ENCODE results near the gene AQR. TPM values are rescaled to one million over a fixed set of nuclear protein-coding genes. Genes with fewer than 3 reads are reported as not detected.

The AQR gene
- total RNA-seq, 1 donor from 2014 or later: 32.4 TPM

DNA sequence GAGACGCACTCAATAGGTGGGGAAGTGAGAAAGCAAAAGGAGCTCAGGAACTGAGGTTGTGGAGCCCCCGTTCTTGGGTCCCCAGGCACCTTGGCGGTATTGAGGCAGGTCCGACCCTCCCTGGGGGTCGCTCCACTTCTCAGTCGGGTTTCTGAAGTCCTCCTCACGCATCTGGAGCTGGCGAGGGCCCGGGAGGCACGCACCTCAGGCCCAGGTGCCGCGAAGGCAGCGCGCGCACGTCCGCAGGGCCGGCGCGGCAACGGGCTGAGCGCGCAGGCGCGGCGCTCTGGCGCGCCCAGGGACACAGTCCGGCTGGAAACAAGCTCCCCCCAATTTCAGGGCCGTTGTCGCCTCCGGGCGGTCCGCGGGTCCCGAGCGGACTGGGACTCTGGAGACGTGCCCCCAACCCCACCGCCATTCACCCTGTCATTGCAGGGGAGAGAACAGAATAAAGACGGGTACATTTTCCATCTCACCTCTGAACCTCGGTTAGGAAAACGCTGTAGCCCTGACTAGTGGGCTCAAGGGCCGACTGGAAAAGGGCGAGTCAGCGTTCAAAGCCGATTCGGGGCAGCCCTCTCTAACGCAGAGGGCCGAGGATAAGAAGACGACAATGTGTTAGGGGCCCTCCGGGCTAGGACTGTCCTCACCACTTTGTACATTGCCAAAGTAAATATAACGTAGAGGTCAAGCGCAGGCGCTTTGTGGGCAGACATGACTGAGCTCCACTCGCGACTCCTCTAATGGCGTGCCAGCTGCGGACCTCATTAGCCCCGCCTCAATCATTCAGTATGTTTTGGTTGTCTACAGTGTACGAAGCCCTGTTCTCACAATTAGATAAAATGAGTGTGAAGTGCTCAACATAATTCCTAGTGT is 18.7 kb upstream of the AQR start, which contains the start of gene ZNF770:
TSS of gene ZNF770 (minus strand) at position 261 of the 876 bp plus-strand sequence. CDS start 4,853 bp downstream, outside the sequence.
- ATAC-seq (peak; percentile 98 to 99), DNase-seq (peak; percentile 86)
- Histone ChIP-seq H3K27me3 (ENCODE audit: low read depth) (peaks cover 4% of the 10 kb centered on the region), H3K9me3 (no peaks in the 10 kb centered on the region), H3K4me3 (peak within 1 kb of the TSS; percentile 98), H3K4me1 (peaks cover 35% of the 10 kb centered on the region), H3K27ac (peak within 1 kb of the TSS; percentile 99), H3K36me3 (peaks cover 10% of the 10 kb centered on the region)
- TF ChIP-seq, protein P1, sequence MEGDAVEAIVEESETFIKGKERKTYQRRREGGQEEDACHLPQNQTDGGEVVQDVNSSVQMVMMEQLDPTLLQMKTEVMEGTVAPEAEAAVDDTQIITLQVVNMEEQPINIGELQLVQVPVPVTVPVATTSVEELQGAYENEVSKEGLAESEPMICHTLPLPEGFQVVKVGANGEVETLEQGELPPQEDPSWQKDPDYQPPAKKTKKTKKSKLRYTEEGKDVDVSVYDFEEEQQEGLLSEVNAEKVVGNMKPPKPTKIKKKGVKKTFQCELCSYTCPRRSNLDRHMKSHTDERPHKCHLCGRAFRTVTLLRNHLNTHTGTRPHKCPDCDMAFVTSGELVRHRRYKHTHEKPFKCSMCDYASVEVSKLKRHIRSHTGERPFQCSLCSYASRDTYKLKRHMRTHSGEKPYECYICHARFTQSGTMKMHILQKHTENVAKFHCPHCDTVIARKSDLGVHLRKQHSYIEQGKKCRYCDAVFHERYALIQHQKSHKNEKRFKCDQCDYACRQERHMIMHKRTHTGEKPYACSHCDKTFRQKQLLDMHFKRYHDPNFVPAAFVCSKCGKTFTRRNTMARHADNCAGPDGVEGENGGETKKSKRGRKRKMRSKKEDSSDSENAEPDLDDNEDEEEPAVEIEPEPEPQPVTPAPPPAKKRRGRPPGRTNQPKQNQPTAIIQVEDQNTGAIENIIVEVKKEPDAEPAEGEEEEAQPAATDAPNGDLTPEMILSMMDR (IDR thresholded peaks at IDR 0.05): no peak
- intact Hi-C loops (cut with DNase I): no loop called here

DNA sequence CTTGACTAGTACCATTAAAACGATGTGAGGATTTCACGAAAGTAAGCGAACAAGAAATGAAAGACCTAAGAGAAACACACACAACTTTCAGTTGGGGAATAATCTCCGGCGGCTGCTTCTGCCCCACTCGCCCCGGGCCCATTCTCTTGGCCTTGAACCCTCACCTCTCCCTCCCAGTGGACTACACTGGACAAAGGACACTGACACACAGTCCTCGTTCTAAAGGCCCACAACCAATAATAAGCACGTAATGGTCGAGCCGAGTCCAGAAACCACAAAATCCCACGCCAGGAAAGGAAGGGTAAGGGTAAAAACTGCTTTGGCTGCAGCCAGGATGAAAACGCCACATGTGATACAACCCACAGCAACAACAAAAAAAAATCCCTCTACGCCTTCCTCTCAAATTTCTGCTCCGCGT is 18.1 kb upstream of the AQR start:
- ATAC-seq: peak; percentile 1 to 5
- DNase-seq: no peak
- peaks cover 35% of the 10 kb centered on the region for H3K4me1 ChIP-seq
- peak overlapping the region; percentile 98 for H3K4me3 ChIP-seq
- intact Hi-C loops (cut with DNase I): no loop called here
- peaks cover 16% of the 10 kb centered on the region for H3K36me3 ChIP-seq
- H3K27ac ChIP-seq: peak overlapping the region; percentile 99
- H3K9me3 ChIP-seq: no peaks in the 10 kb centered on the region
- no peaks in the 10 kb centered on the region for H3K27me3 ChIP-seq (ENCODE audit: low read depth)
- TF ChIP-seq, protein P1 (IDR thresholded peaks at IDR 0.05): no peak

DNA sequence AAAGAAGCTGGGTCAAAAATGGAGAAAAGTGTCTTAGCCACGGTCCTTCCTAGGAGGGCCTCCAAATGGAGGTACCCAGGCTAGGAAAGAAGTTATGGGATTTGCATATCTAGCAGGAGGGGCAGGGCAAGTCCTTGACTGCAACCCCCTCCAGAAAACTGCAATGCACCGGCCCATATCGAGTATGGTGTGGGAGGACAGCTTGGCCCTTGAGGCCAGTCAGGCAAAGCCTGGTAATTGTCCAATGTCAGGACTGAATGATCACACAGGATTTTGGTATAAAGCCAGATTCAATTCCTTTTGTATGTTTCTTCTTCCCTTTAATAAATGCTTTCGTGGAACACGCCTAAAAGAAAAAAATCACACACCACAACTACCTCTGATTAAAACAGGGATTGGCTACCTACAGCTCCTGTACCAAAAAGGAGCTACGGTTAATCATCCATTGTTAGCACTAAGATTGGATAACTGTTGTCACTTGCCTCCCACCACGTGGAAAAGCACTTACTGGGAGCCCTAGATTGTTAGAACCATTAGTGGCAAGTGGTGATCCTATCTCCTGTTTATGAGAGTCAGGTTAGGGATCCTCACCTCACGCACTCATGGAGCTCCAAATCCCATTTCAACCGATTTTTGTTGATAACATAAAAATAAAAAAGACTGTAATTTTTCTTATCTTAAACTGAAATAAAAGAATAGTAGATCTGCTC is 17.4 kb upstream of the AQR start:
- H3K9me3 ChIP-seq: no peaks in the 10 kb centered on the region
- peak overlapping the region; percentile 99 for H3K27ac ChIP-seq
- intact Hi-C loops (cut with DNase I): no loop called here
- H3K4me1 ChIP-seq: peaks cover 35% of the 10 kb centered on the region
- no peak for DNase-seq
- no peaks in the 10 kb centered on the region for H3K27me3 ChIP-seq (ENCODE audit: low read depth)
- peaks cover 23% of the 10 kb centered on the region for H3K36me3 ChIP-seq
- peak overlapping the region; percentile 98 for H3K4me3 ChIP-seq
- TF ChIP-seq, protein P1 (IDR thresholded peaks at IDR 0.05): no peak
- ATAC-seq: no peak

DNA sequence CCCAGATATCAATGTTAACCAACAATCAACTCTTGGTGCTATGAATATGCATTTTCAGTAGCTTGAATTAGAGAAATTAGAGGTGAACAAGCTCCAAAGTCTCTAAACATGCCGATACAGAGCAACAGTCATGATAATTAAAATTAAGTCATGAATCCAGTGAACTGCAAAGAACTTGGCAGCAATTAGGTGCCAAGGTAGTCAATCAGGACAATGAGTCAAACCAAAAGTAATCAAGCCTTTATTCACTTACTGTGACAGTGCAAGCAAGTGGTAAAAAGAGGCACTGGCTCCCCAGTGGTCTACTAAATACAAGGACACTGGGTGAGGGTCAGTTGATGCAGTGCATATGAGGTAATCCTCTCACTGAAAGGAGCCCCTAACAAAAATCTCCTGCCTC is 16.8 kb upstream of the AQR start:
- TF ChIP-seq, protein P1 (IDR thresholded peaks at IDR 0.05): no peak
- Histone ChIP-seq H3K36me3 (peaks cover 29% of the 10 kb centered on the region), H3K9me3 (no peaks in the 10 kb centered on the region), H3K27ac (no peak overlapping the region), H3K27me3 (ENCODE audit: low read depth) (no peaks in the 10 kb centered on the region), H3K4me3 (peak overlapping the region; percentile 98), H3K4me1 (peaks cover 35% of the 10 kb centered on the region)
- DNase-seq (no peak), ATAC-seq (no peak)
- intact Hi-C loops (cut with DNase I): no loop called here

DNA sequence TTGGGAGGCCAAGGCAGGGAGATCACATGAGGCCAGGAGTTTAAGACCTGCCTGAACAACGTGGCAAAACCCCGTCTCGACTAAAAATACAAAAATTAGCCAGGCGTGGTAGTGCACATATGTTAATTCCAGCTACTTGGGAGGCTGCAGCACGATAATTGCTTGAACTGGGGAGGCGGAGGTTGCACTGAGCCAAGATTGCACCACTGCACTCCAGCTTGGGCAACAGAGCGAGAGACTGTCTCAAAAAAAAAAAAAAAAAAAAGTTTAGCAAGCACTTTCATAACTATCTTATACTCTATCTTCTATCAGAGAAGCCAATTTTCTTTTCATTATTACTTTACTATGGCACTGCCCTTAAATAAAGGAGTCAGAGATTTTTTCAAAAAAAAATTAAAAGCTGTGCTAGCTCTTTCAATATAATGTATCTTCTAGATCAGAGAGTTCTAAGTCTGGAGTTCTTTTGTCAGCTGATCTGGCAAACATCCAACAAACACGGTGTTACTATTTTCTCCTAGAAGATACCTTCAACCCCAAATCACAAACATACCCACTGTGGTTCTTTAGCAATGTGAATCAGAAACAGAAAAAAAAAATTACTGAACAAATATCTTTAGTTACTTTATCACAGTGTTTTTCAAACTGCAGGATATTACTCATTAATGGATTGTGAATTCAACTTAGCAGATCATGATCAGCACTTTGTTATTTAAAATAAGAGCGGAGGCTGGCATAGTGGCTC is 15.5 kb upstream of the AQR start:
- Histone ChIP-seq H3K36me3 (peaks cover 33% of the 10 kb centered on the region), H3K4me1 (peaks cover 35% of the 10 kb centered on the region), H3K9me3 (no peaks in the 10 kb centered on the region), H3K4me3 (no peak overlapping the region), H3K27me3 (ENCODE audit: low read depth) (no peaks in the 10 kb centered on the region), H3K27ac (peak overlapping the region; percentile 15)
- DNase-seq (peak; percentile 58), ATAC-seq (no peak)
- intact Hi-C loops (cut with DNase I): no loop called here
- TF ChIP-seq, protein P1 (IDR thresholded peaks at IDR 0.05): no peak
